HG03060 (cell line): Measurements from ENCODE around the gene MFSD1.
A peak's percentile ranks its signal among the peaks of the same experiment; 100 is the strongest.

Experiments used
- ATAC-seq: cut with Tn5 transposase; IDR thresholded peaks from one replicate; pipeline ENCODE4 v1.9.1; 2021; ENCODE audit warnings: low read depth, moderate number of reproducible peaks; ENCODE audit not compliant: unreplicated experiment

The MFSD1 gene

GRCh38 chr3:158808697-158809096 lies 6.8 kb downstream of the MFSD1 start:
- ATAC-seq = no peak

DNA sequence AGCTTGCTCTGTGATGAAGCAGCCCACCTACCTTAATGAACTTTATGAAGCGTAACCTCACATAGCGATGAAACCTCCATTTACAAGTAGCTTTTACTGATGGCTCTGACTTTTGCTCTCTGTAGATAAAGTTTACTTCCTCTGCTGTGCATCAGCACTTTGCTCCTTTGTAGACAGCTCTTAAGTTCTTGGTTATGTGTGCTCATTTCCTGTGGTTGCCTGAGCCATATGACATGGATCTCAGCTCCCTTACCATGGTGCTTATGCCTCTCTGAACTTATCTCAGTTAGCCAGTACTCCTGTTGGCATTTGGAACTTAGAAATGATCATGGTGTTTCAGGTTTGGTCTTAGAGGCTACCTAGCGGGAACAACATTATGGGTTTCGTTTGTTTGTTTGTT lies 7.8 kb downstream of the MFSD1 start:
- no peak for ATAC-seq

- no peak for ATAC-seq
Observed at GRCh38 chr3:158810823-158811724, 9.2 kb downstream of the MFSD1 start.

- ATAC-seq = no peak
Observed at GRCh38 chr3:158819282-158819681, 17.4 kb downstream of the MFSD1 start.

GRCh38 chr3:158820521-158820920 lies 18.7 kb downstream of the MFSD1 start:
- ATAC-seq = no peak

- ATAC-seq = no peak
Observed at GRCh38 chr3:158821847-158822246, 20.0 kb downstream of the MFSD1 start.

- ATAC-seq = no peak
Observed at GRCh38 chr3:158823426-158823825, 21.6 kb downstream of the MFSD1 start.

DNA sequence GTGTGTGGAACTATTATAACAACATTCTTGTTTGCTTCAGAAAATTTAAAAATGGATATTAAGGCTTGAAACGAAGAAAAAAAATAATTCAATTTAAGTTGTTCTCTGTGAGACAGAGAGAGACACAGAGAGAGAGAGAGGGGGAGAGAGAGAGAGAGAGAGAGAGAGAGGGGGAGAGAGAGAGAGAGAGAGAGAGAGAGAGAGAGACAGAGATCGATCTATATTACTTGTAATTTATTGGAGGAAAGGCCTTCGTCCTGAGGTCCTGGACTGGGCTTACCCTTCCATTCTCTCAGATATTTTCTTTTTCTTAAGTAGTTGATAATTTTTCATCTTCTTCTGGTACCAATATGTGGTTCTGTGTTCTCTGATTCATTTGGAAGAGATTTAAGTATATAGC lies 25.9 kb downstream of the MFSD1 start:
- ATAC-seq = no peak

- ATAC-seq = no peak
Observed at GRCh38 chr3:158830391-158830790, 28.5 kb downstream of the MFSD1 start.

GRCh38 chr3:158831861-158832260 lies 30.0 kb downstream of the MFSD1 start:
- ATAC-seq = no peak

GRCh38 chr3:158835631-158836030 lies 33.8 kb downstream of the MFSD1 start:
- no peak for ATAC-seq

- ATAC-seq = no peak
Observed at GRCh38 chr3:158836312-158836711, 34.5 kb downstream of the MFSD1 start.

DNA sequence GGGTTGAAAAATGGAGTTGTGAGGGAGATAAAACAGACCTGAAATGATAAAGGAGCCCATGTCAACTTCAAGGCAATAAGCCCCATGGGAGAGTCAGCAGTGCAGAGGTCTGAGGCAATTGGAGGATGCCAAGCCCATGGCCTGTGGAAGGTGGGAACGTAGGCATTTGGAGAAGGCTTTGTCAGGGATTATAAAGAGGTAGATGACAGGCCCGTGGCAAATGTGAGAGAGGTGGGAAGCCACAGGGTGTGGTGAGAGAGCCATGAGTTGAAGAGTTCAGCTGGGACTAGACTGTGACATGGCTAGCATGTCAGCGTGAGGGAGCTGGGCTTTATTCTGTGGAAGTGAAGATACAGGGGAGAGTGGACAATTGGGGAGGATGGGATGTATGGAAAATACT lies 35.4 kb downstream of the MFSD1 start:
- no peak for ATAC-seq

DNA sequence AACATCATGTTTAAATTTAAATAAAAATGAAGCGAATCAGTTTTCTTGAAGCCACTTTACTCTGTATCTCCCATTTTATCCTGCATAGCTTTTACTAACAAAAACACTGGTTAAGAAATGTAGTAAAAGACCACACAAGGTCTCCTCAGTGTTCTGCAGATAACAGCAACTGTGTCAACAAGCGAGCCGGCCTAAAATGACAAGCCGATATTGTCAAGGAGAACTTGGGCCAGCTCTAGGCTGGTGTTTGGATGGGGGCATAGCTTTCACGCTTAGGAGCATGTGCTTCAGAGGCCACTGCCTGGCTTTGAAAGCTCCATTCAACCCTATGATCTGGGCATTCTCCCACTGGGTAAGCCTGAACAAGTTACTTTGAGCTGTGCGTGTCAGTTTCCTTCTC lies 38.1 kb downstream of the MFSD1 start:
- no peak for ATAC-seq

DNA sequence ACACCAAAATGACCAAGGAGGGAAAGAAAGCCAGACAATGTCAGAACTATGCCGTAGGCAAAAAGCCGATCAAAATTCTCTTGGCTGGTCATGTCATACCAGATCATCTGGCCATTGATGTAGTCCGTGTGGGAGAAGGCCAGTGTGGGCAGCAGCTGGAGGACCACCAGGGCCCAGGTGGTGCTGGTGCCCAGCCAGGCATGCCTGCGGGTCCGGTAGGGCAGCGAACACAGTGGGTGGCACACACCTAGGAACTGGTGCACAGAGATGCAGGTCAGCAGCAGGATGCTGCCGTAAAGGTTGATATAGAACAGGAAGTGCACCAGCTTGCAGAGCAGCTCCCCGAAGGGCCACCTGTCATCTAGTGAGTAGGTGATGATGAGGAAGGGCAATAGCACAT lies 39.5 kb downstream of the MFSD1 start:
- ATAC-seq = no peak

GRCh38 chr3:158842976-158843375 lies 41.1 kb downstream of the MFSD1 start:
- no peak for ATAC-seq

GRCh38 chr3:158845765-158846350 lies 44.0 kb downstream of the MFSD1 start:
- ATAC-seq = peak; percentile 42

DNA sequence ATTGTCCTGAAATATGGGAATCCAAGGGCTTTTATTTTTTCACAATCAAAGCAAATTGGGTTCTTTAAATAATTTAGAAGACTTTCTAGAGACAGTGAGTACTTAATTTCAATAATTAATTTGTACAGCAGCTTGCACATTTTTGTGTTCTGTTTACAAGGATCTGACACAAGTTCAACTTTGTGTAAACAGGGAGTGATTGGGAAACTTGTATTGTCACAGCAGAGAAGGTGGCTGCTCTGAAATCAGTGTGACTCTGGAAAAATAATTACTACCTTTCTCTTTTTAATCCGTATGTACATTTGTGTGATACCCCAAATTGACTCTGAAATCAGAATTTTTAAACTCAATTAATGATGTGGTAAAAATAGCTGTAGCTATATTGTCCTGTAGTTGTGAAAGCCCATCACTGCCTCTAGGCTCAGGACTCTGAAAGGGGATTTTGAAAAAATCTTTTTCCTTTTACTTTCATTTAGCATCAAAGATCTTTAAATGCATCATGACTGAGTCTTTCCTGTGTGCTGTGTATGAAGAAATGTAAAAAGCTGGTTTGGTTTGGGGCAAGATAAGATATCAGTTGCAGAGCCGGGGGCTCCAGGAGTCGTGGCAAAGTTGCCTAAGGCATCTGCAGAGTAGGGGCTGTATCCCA lies 45.1 kb downstream of the MFSD1 start:
- ATAC-seq = peak; percentile 78

- ATAC-seq = no peak
Observed at GRCh38 chr3:158847452-158847821, 45.6 kb downstream of the MFSD1 start.

DNA sequence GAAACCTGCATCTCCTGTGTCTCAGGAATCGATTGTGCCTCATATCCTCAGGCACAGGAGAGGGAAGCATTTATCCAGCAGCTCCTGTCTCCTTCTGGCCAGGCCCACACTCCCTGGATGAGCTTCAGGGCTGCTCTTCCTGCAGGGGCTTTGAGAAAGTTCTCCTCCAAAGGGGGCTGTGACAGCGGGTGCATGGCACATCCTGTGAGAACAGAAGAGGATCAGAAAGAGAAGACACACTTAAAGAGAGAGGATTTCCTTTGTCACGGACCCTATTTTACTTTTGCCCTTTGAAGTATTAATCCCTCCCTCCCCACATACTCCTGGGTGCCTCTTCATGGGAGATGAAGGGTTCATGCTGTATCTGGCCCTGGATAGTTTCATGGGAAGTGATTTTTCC lies 46.0 kb downstream of the MFSD1 start:
- ATAC-seq = no peak

DNA sequence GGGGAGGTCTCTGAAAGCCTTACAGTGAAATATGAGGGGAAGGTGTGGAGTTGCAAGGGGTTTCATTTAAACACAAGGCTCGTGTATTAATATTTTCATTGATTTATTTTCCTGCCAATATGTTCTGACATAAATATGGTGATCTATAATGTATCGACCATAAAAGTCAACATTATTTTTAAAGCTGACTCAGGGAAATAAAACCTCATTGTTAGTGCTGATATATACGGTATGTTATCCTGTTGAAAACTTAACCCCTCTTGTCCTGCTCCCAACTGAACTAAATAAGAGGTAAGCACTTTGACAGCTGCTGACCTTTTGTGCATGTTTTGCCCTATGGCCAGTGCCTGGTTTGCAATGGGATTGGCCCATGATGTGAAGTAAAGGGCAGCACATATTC lies 47.9 kb downstream of the MFSD1 start:
- ATAC-seq = no peak

- no peak for ATAC-seq
Observed at GRCh38 chr3:158859362-158859761, 57.5 kb downstream of the MFSD1 start.
